Immature natural killer cell (primary cell): ENCODE results near the gene CATSPER3. TPM values are rescaled to one million over a fixed set of nuclear protein-coding genes. Genes with fewer than 3 reads are reported as not detected.

Source experiments
- DNase-seq, 3 donors: peaks; one replicate each; pipeline ENCODE4 v3.0.0; 2022; ENCODE audit warnings: mixed read lengths in 1 of 3
- H3K27ac Mint-ChIP-seq, 6 donors: one replicate each; pipeline ENCODE4 v1.8.0; 2020; ENCODE audit warnings: mixed read lengths in 6 of 6, mild to moderate bottlenecking in 5 of 6, inconsistent platforms in 4 of 6, moderate library complexity in 3 of 6
- H3K27me3 Mint-ChIP-seq, 3 donors: one replicate each; pipeline ENCODE4 v1.8.0; 2020 to 2021; ENCODE audit warnings: low read depth in 3 of 3, mild to moderate bottlenecking in 3 of 3, mixed read lengths in 3 of 3, moderate library complexity in 3 of 3, inconsistent platforms in 1 of 3
- H3K36me3 Mint-ChIP-seq, 3 donors: one replicate each; pipeline ENCODE4 v1.8.0; 2020; ENCODE audit warnings: mixed read lengths in 3 of 3, inconsistent platforms in 2 of 3, mild to moderate bottlenecking in 2 of 3
- H3K4me1 Mint-ChIP-seq, 2 donors: one replicate each; pipeline ENCODE4 v1.8.0; 2020; ENCODE audit warnings: inconsistent platforms in 2 of 2, mild to moderate bottlenecking in 2 of 2, mixed read lengths in 2 of 2, moderate library complexity in 1 of 2
- H3K4me3 Mint-ChIP-seq, 5 donors: one replicate each; pipeline ENCODE4 v1.8.0; 2020; ENCODE audit warnings: mild to moderate bottlenecking in 5 of 5, mixed read lengths in 5 of 5, inconsistent platforms in 3 of 5, moderate library complexity in 3 of 5
- H3K9me3 Mint-ChIP-seq, 6 donors: one replicate each; pipeline ENCODE4 v1.8.0; 2020; ENCODE audit warnings: mild to moderate bottlenecking in 6 of 6, mixed read lengths in 6 of 6, inconsistent platforms in 4 of 6, moderate library complexity in 3 of 6
- polyA plus RNA-seq, 3 donors: library from polyadenylated mRNA; unstranded; fragments of 300-500 nt; fragmentation: Illumina TruSeq; gene quantifications; one replicate each; pipeline ENCODE4 v1.2.3, GENCODE V29; 2021

CATSPER3 gene
- polyA plus RNA-seq, 3 donors from 2014 or later = 0.53 TPM; not detected in 2

DNA sequence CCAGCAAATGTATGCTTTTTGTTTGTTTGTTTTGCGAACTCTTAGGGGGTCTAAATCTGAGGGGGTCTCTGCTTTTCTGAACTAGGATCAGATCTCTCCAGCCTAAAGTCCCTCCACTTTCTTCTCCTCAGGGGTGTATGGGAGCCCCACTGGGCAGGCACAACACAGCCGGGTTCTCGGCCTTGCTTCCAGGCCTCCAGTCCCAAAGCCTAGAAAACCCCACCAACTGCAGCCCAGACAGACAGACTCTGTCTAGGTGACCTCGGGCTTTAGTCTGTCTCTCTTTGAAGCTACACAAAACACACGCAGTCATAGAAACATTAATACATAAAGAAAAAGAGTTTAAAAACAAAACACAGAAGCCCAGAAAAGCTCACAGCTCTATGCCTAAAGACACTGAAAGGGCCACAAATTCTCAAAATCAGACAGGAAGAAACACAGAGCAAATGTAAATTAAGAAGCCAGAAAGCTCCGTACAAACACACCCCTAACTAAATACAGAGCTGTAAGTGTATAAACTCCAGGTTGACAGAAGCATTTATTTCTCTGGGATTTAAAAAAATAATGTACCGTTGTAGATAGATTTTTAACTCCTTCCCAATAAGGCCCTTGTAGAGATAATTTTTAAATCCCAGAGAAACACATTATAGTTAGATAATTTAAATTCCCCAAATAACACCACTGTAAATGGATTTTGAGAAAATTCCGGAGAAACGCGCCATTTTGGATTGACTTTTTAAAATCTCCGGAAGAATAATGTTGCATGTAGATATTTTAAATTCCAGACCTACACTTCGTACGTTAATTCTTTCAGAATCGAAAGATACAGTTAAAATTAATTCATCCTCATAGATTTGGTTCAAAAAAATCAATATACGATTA, 64.3 kb downstream of the CATSPER3 start:
- Mint-ChIP-seq H3K9me3 (no peaks in the 10 kb centered on the region), H3K4me1 (peaks cover 23 to 24% of the 10 kb centered on the region in 2 donors), H3K4me3 (peak overlapping the region in 4 of 5 donors; percentile 18 to 79 (median 33)), H3K27me3 (peaks cover 14 to 32% (median 25%) of the 10 kb centered on the region in 3 donors), H3K27ac (no peak overlapping the region), H3K36me3 (peaks cover 4 to 6% (median 4%) of the 10 kb centered on the region in 3 donors)
- no peak for DNase-seq

DNA sequence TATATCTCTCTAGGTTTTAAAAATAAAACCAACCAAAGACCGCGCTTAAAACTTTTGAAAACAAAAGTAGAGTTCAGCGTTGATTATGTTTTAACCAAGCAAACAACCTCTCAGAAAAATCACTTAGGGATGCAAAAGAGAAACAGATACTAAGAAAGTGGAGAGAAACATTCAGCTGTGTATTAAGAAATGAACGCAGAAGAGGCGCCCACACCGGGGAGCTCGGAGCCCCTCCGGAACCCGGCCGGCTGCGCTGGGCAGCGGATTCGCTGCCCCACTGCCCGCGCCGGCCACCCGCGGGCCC, 64.9 kb downstream of the CATSPER3 start:
- peak overlapping the region; percentile 22 to 79 (median 59) for H3K4me3 Mint-ChIP-seq
- no peak for DNase-seq
- no peak overlapping the region for H3K27ac Mint-ChIP-seq
- no peaks in the 10 kb centered on the region for H3K9me3 Mint-ChIP-seq
- peaks cover 23 to 24% of the 10 kb centered on the region in 2 donors for H3K4me1 Mint-ChIP-seq
- peaks cover 14 to 32% (median 25%) of the 10 kb centered on the region in 3 donors for H3K27me3 Mint-ChIP-seq
- peaks cover 4 to 6% (median 4%) of the 10 kb centered on the region in 3 donors for H3K36me3 Mint-ChIP-seq

DNA sequence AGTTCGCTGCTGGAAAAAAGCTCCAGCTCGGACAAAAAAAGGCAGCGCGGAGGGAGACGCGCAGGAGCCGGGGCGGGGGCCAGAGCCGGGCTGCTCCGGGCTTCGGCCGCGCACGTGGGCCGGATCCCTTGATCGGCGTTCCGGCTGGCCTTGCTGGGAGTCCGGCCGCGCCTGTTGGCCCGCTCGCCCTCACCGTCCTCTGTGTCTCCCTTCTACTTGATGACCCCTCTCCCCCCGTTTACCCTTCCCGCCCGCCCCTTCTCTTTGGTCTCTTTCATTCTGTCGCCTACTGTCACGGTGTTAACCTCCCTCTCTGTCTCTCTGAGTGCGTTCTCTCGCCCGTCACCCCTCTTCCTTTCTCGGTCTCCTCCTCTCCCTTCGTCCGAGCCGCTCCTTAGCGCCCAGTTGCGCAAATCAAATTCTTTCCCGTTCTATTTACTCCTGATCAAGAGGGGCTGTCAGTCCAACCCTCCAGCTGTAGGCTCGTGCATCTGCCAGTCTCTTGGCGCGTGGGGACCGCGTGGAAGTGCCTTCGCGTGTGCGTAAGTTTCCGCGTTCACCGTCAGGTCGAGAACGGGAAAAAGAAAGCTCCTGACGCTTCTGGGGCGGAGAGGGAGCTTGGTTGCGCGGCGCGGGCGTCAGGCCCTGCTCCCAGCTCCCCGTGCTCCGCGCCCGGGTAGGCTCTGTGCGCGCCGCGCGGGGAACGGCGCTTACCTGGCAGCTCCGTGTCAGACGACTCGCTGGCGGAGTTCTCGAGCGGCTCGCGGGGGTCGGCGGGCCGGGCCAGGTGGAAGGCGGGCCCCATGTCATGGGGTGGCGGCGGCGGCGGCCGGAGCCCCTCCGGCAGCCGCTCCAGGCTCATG, 65.5 kb downstream of the CATSPER3 start:
- peaks cover 23 to 25% of the 10 kb centered on the region in 2 donors for H3K4me1 Mint-ChIP-seq
- H3K27me3 Mint-ChIP-seq = peaks cover 14 to 35% (median 29%) of the 10 kb centered on the region in 3 donors
- H3K4me3 Mint-ChIP-seq = peak overlapping the region in 4 of 5 donors; percentile 39 to 67 (median 42)
- H3K9me3 Mint-ChIP-seq = no peaks in the 10 kb centered on the region
- no peak for DNase-seq
- peaks cover 4 to 6% (median 4%) of the 10 kb centered on the region in 3 donors for H3K36me3 Mint-ChIP-seq
- H3K27ac Mint-ChIP-seq = no peak overlapping the region

GRCh38 chr5:135033901-135034235, 66.2 kb downstream of the CATSPER3 start, which contains the start of gene PITX1:
TSS of gene PITX1 (minus strand) at chr5:135034228. CDS start at chr5:135033881, 347 bp downstream.
- no peak for DNase-seq
- Mint-ChIP-seq H3K4me3 (peak within 1 kb of the TSS; percentile 45 to 67 (median 58)), H3K27me3 (peaks cover 14 to 32% (median 29%) of the 10 kb centered on the region in 3 donors), H3K9me3 (no peaks in the 10 kb centered on the region), H3K27ac (no peak within 1 kb of the TSS), H3K4me1 (peaks cover 23 to 26% of the 10 kb centered on the region in 2 donors), H3K36me3 (peaks cover 4 to 6% (median 4%) of the 10 kb centered on the region in 3 donors)

- no peaks in the 10 kb centered on the region for H3K9me3 Mint-ChIP-seq
- peaks cover 21 to 24% of the 10 kb centered on the region in 2 donors for H3K4me1 Mint-ChIP-seq
- H3K27me3 Mint-ChIP-seq = peaks cover 12 to 29% (median 28%) of the 10 kb centered on the region in 3 donors
- H3K27ac Mint-ChIP-seq = no peak overlapping the region
- no peak for DNase-seq
- peak overlapping the region; percentile 45 to 61 (median 58) for H3K4me3 Mint-ChIP-seq
- H3K36me3 Mint-ChIP-seq = peaks cover 3 to 5% (median 4%) of the 10 kb centered on the region in 3 donors
These were observed 66.7 kb downstream of the CATSPER3 start for GRCh38 chr5:135034236-135034962.

GRCh38 chr5:135034963-135035677, 67.4 kb downstream of the CATSPER3 start:
- H3K4me3 Mint-ChIP-seq = peak overlapping the region; percentile 38 to 60 (median 45)
- peaks cover 18 to 21% of the 10 kb centered on the region in 2 donors for H3K4me1 Mint-ChIP-seq
- peaks cover 0 to 4% (median 0%) of the 10 kb centered on the region in 3 donors for H3K36me3 Mint-ChIP-seq
- H3K27me3 Mint-ChIP-seq = peaks cover 5 to 27% (median 20%) of the 10 kb centered on the region in 3 donors
- no peak overlapping the region for H3K27ac Mint-ChIP-seq
- DNase-seq = no peak
- H3K9me3 Mint-ChIP-seq = no peaks in the 10 kb centered on the region

DNA sequence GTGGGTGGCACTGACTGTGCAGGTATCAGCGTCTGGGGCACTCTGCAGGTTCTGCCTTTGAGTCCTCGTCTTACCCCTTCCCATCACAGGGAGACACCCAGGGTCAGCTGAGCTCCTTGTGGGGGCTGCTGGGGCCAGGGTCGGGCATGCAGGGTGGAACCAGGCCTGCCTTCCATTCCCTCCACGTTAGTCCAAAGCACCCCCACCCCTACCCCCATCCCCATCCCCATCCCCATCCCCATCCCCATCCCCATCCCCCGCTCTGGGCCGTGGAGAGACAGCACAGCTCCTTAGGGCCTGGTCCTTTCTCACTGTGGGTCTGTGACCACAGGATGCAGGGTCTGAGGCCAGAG, 67.9 kb downstream of the CATSPER3 start:
- no peak for DNase-seq
- Mint-ChIP-seq H3K9me3 (no peaks in the 10 kb centered on the region), H3K4me3 (no peak overlapping the region), H3K27me3 (peaks cover 5 to 27% (median 20%) of the 10 kb centered on the region in 3 donors), H3K27ac (no peak overlapping the region), H3K36me3 (peaks cover 0 to 4% (median 0%) of the 10 kb centered on the region in 3 donors), H3K4me1 (peaks cover 18 to 21% of the 10 kb centered on the region in 2 donors)

- no peak for DNase-seq
- Mint-ChIP-seq H3K27me3 (peaks cover 8 to 23% (median 21%) of the 10 kb centered on the region in 3 donors), H3K36me3 (peaks cover 0 to 4% (median 0%) of the 10 kb centered on the region in 3 donors), H3K27ac (no peak overlapping the region), H3K4me3 (no peak overlapping the region), H3K9me3 (no peaks in the 10 kb centered on the region), H3K4me1 (peaks cover 18 to 20% of the 10 kb centered on the region in 2 donors)
These were observed 68.7 kb downstream of the CATSPER3 start for GRCh38 chr5:135036405-135036804.

DNA sequence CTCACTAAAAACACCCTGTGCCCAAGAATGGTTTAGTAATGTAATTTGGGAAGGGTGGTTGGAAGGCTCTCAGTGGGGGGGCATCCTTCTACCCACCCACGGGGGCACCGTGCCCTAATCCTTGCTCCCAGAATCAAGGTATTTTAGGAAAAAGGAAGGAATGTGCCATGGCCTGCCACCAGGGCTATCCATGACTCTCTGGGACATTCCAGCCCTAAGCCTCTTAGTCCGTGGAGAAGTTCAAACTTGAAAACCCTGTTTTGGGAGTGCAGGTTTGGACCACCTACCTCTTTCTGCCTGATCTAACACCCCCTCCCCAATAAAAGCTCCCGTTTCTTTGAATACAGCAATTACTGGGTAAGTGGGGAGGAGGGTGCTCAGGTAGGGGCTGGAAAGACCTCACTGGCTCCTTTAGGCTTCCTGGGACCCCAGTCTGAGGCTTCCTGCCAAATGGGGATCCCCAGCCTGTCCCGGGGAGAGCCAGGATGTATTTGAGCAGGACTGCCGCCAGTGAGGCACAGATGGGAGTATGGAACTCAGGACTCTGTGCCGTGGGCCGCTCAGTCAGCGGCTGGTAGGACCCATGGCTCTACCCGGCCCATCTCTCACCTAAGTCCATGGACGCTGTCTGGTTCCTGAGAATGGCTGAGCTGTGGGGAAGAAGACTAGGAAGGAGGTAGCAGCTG, 70.0 kb downstream of the CATSPER3 start:
- no peaks in the 10 kb centered on the region for H3K9me3 Mint-ChIP-seq
- H3K4me3 Mint-ChIP-seq = no peak overlapping the region
- H3K27me3 Mint-ChIP-seq = peaks cover 11 to 23% (median 20%) of the 10 kb centered on the region in 3 donors
- H3K27ac Mint-ChIP-seq = no peak overlapping the region
- H3K36me3 Mint-ChIP-seq = no peaks in the 10 kb centered on the region
- DNase-seq = no peak
- H3K4me1 Mint-ChIP-seq = peaks cover 8 to 15% of the 10 kb centered on the region in 2 donors

GRCh38 chr5:135038205-135038812, 70.6 kb downstream of the CATSPER3 start:
- H3K4me3 Mint-ChIP-seq = no peak overlapping the region
- H3K27me3 Mint-ChIP-seq = peaks cover 14 to 22% (median 20%) of the 10 kb centered on the region in 3 donors
- no peaks in the 10 kb centered on the region for H3K36me3 Mint-ChIP-seq
- peaks cover 1 to 12% of the 10 kb centered on the region in 2 donors for H3K4me1 Mint-ChIP-seq
- no peak overlapping the region for H3K27ac Mint-ChIP-seq
- no peak for DNase-seq
- no peaks in the 10 kb centered on the region for H3K9me3 Mint-ChIP-seq

- Mint-ChIP-seq H3K9me3 (no peaks in the 10 kb centered on the region), H3K36me3 (no peaks in the 10 kb centered on the region), H3K4me3 (no peak overlapping the region), H3K27me3 (peaks cover 14 to 22% (median 20%) of the 10 kb centered on the region in 3 donors), H3K4me1 (peaks cover 0 to 12% of the 10 kb centered on the region in 2 donors), H3K27ac (no peak overlapping the region)
- no peak for DNase-seq
These were observed 71.1 kb downstream of the CATSPER3 start for GRCh38 chr5:135038813-135039270.
